ENCODE measurements around the gene OR14J1. TPM values are rescaled to one million over a fixed set of nuclear protein-coding genes. Genes with fewer than 3 reads are reported as not detected.
"Not testable (repeated sequence)": the region's sequence is repeated elsewhere in the genome, so short reads cannot be mapped to it uniquely, and the experiment has no call there.

The OR14J1 gene
- total RNA-seq, 1 experiment from 2014 or later: not detected

- Histone ChIP-seq H2BK15ac (ENCODE audit: low read depth, low read length) (no peak overlapping the region), H3K23ac (ENCODE audit: insufficient read length, low read depth, low read length) (no peak overlapping the region), H3K4me2 (ENCODE audit: insufficient read depth, insufficient read length, low read length) (no peak overlapping the region), H2AK5ac (ENCODE audit: insufficient read length, low read length) (no peak overlapping the region), H3K4ac (ENCODE audit: low read depth, low read length) (no peak overlapping the region), H4K91ac (ENCODE audit: insufficient read length, low read depth, low read length) (no peak overlapping the region), H3K56ac (ENCODE audit: insufficient read length, low read depth, low read length) (no peak overlapping the region), H4K8ac (replicated peaks; ENCODE audit: insufficient read length, low read depth, low read length) (no peak overlapping the region), H2BK5ac (ENCODE audit: insufficient read length, low read length) (no peak overlapping the region), H2BK12ac (ENCODE audit: insufficient read length, low read depth, low read length) (no peak overlapping the region), H3K79me2 (ENCODE audit: insufficient read depth, low read length) (no peaks in the 10 kb centered on the region), H4K20me1 (ENCODE audit: control insufficient read depth, insufficient read depth, insufficient read length) (no peaks in the 10 kb centered on the region), H3K23me2 (ENCODE audit: insufficient read length, low read depth, low read length, poor library complexity, severe bottlenecking) (no peaks in the 10 kb centered on the region), H3K79me1 (ENCODE audit: insufficient read depth, low read depth, low read length, poor library complexity, severe bottlenecking) (no peaks in the 10 kb centered on the region), H3K27me3 (ENCODE audit: insufficient read depth, low read length) (no peaks in the 10 kb centered on the region), H3K4me1 (ENCODE audit: insufficient read depth, low read length) (no peaks in the 10 kb centered on the region), H3T11ph (ENCODE audit: low read length) (no peak overlapping the region), H3K9me3 (ENCODE audit: control insufficient read depth, low read depth, low read length) (no peaks in the 10 kb centered on the region), H2BK20ac (ENCODE audit: low read depth, low read length, poor library complexity, severe bottlenecking) (no peak overlapping the region), H3K14ac (ENCODE audit: insufficient read depth, low read length) (no peak overlapping the region), H3K18ac (ENCODE audit: insufficient read length, low read depth, low read length) (no peak overlapping the region), H2BK120ac (ENCODE audit: low read depth, low read length, poor library complexity, severe bottlenecking) (no peak overlapping the region), H2AFZ (ENCODE audit: low read length) (no peak overlapping the region), H4K5ac (ENCODE audit: insufficient read length, low read depth, low read length) (no peak overlapping the region), H3K9ac (ENCODE audit: extremely low read depth, insufficient read length, low read length) (no peak overlapping the region), H3K27ac (ENCODE audit: insufficient read length, low read depth, low read length) (no peak overlapping the region)
- Mint-ChIP-seq H3K27me3 (ENCODE audit: low read depth) (no peaks in the 10 kb centered on the region; the same call in 1 of the 2 replicates), H3K4me1 (no peaks in the 10 kb centered on the region), H3K36me3 (ENCODE audit: insufficient read depth in 1 of 3, low read depth in 3 of 3) (no peaks in the 10 kb centered on the region), H3K27ac (no peak overlapping the region), H3K9me3 (no peaks in the 10 kb centered on the region), H3K4me3 (no peak overlapping the region)
- WGBS (ENCODE audit: extremely low coverage, insufficient read length, low lambda C conversion rate): no CpG with 5 or more reads among the region's 2 CpGs
- DNase-seq: no peak
- no peak for TF ChIP-seq CTCF (conservative IDR thresholded peaks at IDR 0.05)
Measured at GRCh38 chr6:29319931-29320330, 18.4 kb downstream of the OR14J1 start.

GRCh38 chr6:29323332-29323731 is 21.8 kb downstream of the OR14J1 start:
- H3K4me3 Mint-ChIP-seq; H2AFZ ChIP-seq (ENCODE audit: low read length); H3K27ac Mint-ChIP-seq: not testable (repeated sequence)

More at GRCh38 chr6:29323332-29323731, 21.8 kb downstream of the OR14J1 start:
- H3K4me1 ChIP-seq (ENCODE audit: insufficient read depth, low read length); H3K27ac ChIP-seq (ENCODE audit: insufficient read length, low read depth, low read length); H2BK20ac ChIP-seq (ENCODE audit: low read depth, low read length, poor library complexity, severe bottlenecking); H3K23ac ChIP-seq (ENCODE audit: insufficient read length, low read depth, low read length); H3K9me3 Mint-ChIP-seq; H2AK5ac ChIP-seq (ENCODE audit: insufficient read length, low read length); H3K4me1 Mint-ChIP-seq; H3K9me3 ChIP-seq (ENCODE audit: control insufficient read depth, low read depth, low read length); H2BK120ac ChIP-seq (ENCODE audit: low read depth, low read length, poor library complexity, severe bottlenecking); H3K36me3 Mint-ChIP-seq (ENCODE audit: insufficient read depth in 1 of 3, low read depth in 3 of 3); H4K5ac ChIP-seq (ENCODE audit: insufficient read length, low read depth, low read length); H3K4ac ChIP-seq (ENCODE audit: low read depth, low read length); H4K8ac ChIP-seq (replicated peaks; ENCODE audit: insufficient read length, low read depth, low read length); H3K23me2 ChIP-seq (ENCODE audit: insufficient read length, low read depth, low read length, poor library complexity, severe bottlenecking); H3K4me2 ChIP-seq (ENCODE audit: insufficient read depth, insufficient read length, low read length); H3K27me3 Mint-ChIP-seq (ENCODE audit: low read depth); H3K18ac ChIP-seq (ENCODE audit: insufficient read length, low read depth, low read length); H4K20me1 ChIP-seq (ENCODE audit: control insufficient read depth, insufficient read depth, insufficient read length); H4K91ac ChIP-seq (ENCODE audit: insufficient read length, low read depth, low read length); H3K79me2 ChIP-seq (ENCODE audit: insufficient read depth, low read length); H2BK12ac ChIP-seq (ENCODE audit: insufficient read length, low read depth, low read length); H3K27me3 ChIP-seq (ENCODE audit: insufficient read depth, low read length); H3K56ac ChIP-seq (ENCODE audit: insufficient read length, low read depth, low read length); H3K14ac ChIP-seq (ENCODE audit: insufficient read depth, low read length); H3K9ac ChIP-seq (ENCODE audit: extremely low read depth, insufficient read length, low read length); H2BK15ac ChIP-seq (ENCODE audit: low read depth, low read length); H3T11ph ChIP-seq (ENCODE audit: low read length); DNase-seq; H3K79me1 ChIP-seq (ENCODE audit: insufficient read depth, low read depth, low read length, poor library complexity, severe bottlenecking); H2BK5ac ChIP-seq (ENCODE audit: insufficient read length, low read length): not testable (repeated sequence)

Measured in H9 (cell line).